HFF-Myc (cell line): ENCODE data around the gene ONECUT3.

ENCODE experiments used
- DNase-seq: peaks from one replicate; pipeline ENCODE4 v3.0.0-alpha.2; 2011; ENCODE audit warnings: low read depth; ENCODE audit errors: extremely low read depth
- H3K4me3 ChIP-seq: replicated peaks from 2 replicates; pipeline ENCODE4 v1.5.1; 2011; ENCODE audit warnings: low read depth, mild to moderate bottlenecking, control low read depth, low read length
- CTCF ChIP-seq: IDR thresholded peaks from 2 replicates; pipeline ENCODE4 v1.5.1; 2012; ENCODE audit warnings: mild to moderate bottlenecking, low read depth, low read length, control low read depth; ENCODE audit errors: missing control alignments

The ONECUT3 gene

DNA sequence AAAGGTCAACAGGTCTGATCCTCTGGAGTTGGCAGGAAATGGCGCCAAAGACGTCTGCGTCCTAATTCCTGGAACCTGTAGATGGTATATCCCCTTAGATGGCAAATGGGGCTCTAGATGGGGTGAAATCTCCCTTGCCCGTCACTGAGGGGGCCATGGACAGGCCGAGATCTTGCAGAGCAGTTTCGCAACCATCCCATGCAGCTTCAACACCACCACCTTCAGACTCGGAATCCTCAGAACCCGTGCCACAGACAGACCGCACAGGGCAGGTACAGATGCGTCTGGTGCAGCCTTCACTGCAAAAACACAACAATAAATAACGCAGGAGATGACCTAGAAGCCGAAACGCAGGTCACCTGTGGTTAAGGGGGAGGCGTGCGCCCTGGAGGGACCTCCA, 77.3 kb downstream of the ONECUT3 start:
- no peak overlapping the region for H3K4me3 ChIP-seq
- DNase-seq: no peak
- TF ChIP-seq CTCF: no peak
